HG03439 (cell line): ENCODE data around the gene TYMP.

Experiments used
- ATAC-seq: cut with Tn5 transposase; IDR thresholded peaks from one replicate; pipeline ENCODE4 v1.9.1; 2021; ENCODE audit warnings: mild to moderate bottlenecking, moderate library complexity; ENCODE audit not compliant: unreplicated experiment

TYMP gene

DNA sequence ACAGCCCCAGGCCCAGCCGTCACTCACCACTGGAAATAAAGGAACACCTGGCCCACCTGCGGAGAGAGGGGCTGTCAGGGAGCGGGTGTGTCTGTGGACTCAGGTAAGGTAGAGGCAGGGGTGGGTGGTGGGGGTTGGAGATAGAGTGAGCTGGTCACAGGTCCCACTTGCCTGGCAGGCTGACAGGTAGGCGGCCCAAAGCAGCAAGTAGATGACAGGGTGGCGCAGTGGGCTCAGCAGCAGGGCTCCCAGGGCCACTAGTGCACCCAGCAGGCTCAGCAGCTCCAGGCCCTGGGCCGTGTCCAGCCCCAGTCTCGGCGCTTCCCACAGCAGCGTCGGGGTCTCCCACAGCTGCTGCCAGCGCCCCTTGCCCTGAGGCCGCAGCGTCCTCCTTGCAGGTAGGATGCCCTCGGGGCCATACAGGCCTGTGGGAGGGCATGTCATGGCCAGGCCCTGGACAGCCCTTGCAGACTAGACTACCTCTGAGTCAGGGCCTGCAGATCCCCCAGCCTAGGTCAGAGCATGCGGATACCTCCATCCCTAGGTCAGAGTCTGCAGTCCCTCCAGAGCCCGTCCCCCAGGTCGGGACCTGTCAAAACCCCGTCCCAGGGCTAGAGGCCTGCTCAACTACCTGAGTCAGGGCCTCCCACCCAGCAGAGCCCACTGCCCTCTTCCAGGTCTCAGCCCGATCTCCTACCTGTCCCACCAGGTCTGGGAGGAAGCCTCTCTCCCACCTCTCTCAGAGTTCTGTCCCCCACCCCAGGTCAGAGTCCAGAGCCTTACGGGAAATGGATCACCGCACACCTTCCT lies 23.0 kb downstream of the TYMP start:
- ATAC-seq, result peak; percentile 5

DNA sequence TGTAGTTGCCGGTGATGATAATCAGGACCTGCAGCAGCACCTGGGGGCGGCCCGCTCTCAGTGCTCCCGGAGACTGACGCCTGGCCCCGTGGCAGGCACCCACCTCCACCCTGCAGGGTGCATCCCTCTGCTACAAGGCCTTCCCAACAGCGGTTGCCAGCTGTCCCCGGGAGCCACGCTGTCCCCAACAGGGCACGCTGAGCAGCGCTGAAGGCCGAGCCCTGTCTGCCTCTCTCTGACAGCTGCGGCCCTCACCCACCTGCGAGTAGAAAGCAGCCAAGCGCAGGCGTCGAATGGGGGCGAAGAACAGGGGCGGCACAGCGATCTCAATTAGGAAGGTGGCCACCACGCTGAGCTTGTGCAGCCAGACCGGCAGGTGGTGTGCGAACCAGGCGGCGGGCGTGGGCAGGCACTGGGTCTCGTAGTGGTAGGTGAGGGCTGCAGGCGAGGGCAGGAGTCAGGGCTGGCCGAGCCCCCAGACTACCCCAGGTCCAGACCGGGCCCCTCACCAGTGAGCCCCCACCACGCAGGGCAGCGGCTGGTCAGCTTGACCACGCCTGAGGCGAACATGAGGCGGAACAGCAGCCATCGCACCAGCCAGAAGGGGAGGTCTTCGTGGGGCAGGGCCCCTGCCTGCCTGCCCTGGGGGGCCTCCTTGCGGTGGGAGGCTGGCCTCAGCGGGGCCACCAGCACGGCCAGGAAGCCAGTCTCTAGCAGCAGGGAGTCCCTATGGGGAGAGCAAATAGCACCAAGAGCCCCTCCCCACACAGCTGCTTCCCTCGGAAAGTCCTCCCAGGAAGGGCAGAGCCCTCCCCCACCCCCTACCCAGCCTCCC lies 23.8 kb downstream of the TYMP start:
- no peak for ATAC-seq

DNA sequence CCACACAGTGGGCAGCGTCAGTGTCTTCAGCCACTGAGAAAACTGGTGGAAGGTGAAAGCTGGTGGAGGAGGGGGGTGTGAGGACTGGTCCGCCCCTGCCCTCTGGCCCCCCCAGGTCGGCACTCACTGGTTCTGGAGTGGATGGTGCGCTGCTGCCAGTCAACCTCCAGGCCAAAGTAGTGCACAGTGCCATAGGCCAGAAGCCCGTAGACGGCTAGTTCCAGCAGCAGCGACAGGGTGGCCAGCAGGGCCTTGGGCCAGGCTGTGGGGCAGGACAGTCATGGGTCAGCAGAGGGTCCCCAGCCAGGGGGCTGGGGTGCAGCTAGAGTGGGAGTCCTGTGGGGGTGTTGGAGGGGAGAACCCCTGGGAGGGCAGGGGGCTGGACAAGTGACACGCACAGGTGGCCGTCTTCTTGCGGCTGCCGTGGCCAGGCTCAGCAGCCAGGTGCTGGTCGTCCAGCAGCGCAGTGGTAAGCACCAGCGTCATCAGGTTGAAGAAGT lies 24.5 kb downstream of the TYMP start:
- no peak for ATAC-seq

DNA sequence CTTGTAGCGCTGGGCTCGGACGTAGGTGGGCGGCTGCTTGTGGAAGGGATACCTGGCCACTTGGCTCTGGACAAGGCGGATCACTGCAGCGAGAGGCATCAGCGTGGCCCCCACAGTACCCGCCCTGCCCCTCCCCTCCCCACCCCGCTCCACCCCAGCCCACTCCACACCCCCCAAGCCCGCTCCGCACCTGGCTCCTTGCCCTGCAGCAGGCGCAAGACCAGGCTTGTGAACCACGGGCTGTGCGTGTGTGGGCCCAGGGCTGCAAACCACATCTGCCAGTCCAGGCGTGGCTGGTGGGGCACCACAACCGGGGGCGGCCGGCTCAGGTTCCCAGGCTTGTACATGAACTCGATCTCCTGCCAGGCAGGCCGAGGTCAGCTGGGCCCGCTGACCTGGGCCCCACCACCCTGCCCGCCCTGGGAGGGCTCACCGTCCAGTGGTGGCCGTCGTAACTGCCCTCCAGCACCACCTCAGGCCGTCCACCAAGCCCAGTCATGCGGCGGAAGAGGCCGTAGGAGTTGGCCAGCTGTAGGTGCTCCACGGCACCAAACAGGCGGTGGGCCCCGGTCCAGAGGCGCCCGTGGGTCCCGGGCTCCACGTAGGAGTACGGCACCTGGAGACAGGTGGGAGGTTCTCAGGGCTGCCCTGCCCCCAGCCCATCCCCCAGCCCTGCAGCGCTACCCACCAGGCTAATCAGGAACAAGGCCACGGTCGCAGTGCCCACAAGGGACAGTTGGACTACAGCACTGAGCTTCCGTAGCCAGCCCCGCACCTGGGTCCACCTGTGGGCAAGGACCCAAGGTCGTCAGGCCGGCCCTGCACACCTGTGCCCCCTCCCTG lies 25.2 kb downstream of the TYMP start:
- ATAC-seq, result no peak

DNA sequence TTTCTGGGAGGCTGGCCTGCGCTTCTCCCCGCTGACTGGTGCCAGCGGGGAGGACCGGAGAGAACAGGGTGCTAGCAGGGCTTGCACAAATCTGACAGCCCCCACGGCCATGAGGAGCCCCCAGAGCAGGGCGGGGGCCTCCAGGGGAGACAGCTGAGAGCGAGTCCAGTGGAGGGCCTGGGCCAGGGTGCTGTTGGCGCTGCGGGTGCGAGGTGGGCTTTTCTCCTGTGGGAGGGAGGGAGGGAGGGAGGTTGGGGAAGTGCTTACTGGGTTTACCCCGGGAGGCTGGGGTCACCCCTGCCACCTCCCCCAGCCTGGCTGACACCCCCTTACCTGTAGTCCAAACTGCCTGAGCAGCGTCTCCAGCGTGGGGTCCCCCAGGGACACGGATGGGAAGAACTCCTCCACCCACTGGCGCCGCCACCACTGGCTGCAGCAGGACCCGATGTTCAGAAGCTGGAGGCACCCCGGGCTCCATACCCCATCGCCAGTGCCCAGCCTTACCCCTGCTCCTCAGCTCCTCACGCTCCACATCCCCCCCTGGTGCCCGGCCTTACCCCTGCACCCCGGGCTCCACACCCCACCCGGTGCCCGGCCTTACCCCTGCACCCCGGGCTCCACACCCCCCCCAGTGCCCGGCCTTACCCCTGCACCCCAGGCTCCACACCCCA lies 26.2 kb downstream of the TYMP start:
- ATAC-seq, result no peak

DNA sequence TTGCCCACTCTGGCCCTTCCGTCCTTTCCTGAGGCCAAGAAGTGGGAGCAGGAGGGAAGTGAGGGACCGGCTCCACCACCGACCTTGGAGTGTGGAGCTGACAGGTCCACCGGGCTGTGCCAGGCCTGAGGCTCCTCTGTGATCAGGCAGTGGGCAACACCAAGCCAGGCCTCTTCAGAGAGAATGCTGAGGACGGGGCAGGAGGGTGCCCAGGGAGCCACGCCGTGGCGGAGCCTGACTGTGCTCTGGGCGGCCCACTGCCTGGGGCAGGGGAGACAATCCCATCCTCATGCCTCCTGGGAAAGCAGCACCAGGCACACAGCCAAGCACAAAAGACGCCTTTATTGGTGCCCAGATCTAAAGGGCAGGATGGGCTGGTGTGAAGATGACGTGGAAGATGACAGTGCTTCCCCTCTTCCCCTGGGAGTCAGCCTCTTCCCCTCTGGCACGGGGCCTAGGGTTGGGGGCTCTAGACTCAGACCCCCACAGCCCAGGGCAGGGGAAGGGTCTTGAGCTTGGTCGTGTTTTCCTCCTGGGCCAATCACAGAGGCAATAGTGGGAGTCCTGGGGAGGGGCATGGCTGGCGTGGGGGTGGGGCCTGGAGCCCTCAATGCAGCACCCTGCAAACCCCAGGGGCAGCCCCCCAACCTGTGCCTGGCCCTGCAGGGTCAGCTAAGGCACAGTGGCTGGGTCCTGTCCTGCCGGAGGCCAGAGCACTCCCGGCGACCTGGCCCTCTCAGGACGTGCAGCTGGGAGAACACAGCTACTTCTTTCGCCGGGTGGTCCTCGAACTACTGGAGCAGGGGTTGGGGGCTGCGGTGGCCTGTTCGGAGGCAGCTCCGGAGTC lies 27.0 kb downstream of the TYMP start:
- ATAC-seq, result no peak

DNA sequence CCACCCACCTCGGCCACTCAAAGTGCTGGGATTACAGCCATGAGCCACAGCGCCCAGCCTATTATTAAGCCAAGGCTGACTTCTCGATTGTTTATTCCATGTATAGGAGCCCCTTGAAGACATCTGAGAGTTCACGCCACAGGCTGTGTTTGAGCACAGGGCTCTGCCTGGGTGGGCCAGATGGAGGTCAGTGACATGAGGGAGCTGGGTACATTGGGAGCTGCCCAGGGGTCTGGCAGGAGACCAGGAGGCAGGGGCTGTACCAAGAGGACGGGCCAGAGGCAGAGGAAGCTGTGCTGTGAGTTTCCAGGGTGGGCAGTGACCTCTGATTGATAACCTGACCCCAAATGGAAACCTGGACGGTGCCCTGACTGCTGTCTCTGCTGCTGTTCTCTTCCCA lies 27.7 kb downstream of the TYMP start:
- ATAC-seq, result no peak

DNA sequence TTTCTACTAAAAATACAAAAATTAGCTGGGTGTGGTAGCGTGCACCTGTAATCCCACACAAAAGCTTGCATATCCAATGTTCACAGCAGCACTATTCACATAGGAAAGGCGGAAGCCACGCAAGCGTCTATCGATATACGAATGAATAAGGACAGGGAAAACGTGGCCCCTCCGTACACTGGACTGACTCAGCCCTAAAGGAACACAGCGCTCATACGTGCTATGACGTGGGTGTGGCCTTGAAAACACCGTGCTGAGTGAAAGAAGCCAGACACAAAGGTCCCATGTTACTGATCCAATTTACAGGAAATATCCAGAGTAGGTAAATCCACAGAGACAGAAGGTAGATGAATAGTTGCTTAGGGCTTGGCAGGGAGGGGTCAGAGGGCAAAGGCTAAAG lies 29.4 kb downstream of the TYMP start:
- no peak for ATAC-seq

DNA sequence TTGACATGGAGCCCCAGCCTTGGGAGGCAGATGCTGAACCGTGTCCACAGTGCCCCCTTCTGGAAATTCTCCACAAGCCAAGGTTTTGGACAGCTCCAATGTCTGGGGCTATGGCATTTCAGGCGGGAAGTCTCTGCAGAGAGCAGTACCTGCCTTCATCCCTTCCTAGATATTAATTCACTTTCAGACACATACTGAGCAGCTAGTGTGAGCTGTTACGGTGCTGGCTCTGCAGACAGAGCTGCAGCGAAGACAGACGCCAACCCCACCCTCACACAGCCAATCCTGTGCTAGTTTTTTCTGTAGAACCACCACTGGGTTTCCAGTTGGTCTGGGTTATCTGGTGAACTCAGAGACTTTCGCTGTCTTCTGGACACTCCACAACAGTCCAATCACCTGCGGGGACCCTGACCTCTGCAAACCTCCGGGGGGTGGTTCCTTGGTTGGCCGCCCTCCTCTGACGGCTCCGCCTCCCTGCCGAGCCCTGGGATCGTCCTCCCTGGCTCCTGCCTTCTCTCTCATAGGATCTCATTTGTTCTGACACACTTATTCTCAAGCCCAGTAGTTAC lies 31.4 kb downstream of the TYMP start:
- no peak for ATAC-seq

DNA sequence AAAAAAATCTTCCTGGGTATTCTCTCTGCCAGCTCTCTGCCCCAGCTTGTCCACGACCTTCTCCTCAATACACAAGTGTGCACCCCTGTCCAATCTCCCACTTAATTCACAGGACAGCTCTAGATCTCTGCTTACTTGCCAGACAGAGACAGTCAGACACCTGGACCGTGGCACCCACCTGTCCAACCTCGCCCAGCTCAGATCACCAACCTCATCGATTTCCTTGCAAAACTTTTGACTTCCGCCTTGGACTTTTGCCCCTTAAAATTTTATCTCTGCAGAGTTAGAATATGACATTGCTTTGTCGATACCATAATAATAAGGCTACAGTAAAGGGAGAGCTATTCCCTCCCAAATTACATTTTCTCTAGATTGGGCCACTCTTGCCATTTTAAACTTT lies 32.7 kb downstream of the TYMP start:
- no peak for ATAC-seq

DNA sequence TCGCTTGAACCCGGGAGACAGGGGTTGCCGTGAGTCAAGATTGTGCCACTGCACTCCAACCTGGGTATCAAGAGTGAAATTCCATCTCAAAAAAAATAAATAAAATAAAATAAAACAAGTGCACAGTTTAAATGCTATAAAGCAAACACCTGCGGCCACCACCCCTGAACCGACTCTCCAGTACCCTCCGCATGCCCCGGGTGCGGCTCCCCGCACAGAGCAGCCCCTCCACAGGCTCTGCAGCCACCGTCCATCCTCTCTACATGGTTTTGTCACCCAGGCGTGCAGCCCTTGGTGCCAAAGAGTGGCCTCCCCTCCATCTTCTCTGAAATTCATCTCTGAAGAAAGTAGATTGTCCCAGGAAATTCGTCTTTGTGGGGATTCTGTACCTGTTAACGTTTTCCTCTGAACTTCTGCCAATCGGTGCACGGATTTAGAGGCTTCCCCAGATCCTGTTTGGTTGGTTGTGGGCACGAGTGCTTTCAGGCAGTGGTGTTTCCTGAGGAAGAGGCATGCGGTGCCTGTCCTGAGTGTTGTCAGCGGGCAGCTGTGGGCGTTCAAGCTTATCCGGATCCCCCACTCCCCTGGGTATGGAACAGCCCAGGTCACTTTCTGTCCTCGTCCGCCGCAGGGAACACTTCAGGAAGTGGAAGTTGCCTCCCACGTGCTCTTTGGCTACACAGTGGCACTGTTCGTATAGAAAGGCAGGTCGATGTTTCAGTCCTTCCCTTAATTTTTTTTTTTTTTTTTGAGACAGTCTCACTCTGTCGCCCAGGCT lies 39.1 kb downstream of the TYMP start:
- no peak for ATAC-seq

DNA sequence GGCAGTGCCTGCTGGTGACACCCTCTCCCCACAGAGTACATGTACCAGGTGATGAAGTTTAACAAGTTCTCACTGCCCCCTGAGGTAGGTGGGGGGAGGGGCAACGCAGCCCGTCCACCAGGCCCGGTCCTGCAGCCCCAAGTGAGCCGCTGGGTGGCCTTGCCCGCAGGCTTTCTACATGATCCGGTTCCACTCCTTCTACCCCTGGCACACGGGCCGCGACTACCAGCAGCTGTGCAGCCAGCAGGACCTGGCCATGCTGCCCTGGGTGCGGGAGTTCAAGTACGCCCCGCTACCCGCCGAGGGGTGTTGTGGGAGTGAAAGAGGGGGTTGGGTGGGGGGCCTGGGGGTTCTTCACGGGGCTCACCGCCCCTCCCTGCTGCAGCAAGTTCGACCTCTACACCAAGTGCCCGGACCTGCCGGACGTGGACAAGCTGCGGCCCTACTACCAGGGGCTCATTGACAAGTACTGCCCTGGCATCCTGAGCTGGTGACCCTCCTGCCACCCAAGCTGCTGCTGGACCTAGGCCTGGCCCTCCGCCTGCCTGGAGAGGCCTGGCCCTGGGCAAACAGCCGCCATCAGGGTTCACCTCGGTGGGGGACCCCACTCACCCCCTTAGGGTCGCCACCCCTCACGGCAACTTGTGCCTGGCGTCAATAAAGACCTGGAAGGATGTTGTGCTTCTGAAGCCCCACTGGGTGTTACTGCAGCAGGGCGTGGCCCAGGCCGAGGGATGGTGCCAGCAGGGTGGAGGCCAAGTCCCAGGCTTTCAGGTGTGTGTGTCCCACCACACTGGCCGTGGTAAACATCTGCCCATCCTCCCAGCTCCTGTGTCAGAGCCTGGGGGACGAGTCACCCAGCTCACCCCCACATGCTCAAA lies 40.2 kb downstream of the TYMP start:
- ATAC-seq, result no peak

DNA sequence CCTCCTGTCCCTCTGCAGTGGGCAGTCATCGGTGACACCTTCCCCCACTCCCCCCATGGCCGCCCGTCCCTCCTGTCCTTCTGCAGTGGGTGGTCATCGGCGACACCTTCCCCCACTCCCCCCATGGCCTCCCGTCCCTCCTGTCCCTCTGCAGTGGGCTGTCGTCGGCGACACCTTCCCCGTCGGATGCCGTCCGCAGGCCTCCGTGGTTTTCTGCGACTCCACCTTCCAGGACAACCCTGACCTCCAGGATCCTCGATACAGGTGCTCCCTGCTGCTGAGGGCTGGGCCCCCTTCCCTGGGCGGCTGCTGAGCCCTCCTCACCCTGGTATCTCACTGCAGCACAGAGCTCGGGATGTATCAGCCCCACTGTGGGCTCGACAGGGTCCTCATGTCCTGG lies 40.9 kb downstream of the TYMP start:
- ATAC-seq, result no peak

DNA sequence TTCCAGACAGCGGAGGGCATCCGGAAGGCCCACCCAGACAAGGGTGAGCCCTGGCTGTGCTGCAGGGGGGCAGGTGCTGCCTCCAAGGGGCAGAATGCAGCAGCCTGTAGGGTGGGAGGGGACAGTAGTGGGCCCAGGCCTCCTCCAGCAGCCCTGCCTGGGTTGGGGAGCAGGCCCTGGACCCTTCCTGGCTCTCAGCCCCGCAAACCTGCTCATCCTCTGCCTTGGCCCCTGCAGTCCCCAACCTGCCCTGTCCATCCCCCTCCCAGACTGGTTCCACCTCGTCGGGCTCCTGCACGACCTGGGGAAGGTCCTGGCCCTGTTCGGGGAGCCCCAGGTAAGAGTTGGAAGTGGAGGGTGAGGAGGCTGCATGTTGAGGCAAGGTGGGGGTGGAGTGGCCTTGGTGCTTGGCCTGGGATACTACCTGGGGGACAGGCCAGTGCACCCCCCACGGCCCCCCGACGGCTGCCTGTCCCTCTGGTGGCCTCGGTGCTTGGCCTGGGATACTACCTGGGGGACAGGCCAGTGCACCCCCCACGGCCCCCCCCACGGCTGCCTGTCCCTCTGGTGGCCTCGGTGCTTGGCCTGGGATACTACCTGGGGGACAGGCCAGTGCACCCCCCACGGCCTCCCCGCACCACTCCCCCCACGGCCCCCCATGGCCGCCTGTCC lies 41.7 kb downstream of the TYMP start:
- no peak for ATAC-seq

DNA sequence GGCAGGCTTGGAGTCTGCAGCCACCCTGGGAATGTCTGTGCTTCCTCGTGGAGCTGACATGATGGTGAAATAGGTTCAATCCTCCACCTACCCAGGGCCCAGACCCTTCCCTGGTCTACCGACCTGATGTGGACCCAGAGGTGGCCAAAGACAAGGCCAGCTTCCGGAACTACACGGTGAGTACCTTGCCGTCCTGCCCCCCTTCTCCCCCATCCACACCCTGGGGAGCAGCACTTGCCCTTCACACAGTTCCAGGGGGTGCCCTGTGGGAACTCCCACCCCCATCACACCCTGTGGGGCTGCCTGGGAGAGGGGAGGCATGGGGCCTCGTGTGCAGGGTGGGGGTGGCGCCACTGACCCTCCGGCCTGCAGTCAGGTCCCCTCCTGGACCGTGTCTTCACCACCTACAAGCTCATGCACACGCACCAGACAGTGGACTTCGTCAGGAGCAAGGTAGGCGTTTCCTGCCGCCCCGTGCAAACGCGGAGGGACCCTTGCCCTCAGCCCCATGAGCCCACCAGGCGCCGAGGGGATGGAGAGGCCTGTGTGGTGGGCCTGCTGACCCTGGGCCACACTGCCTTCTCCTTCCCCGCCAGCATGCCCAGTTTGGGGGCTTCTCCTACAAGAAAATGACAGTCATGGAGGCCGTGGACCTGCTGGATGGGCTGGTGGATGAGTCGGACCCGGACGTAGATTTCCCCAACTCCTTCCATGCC lies 42.4 kb downstream of the TYMP start:
- no peak for ATAC-seq

DNA sequence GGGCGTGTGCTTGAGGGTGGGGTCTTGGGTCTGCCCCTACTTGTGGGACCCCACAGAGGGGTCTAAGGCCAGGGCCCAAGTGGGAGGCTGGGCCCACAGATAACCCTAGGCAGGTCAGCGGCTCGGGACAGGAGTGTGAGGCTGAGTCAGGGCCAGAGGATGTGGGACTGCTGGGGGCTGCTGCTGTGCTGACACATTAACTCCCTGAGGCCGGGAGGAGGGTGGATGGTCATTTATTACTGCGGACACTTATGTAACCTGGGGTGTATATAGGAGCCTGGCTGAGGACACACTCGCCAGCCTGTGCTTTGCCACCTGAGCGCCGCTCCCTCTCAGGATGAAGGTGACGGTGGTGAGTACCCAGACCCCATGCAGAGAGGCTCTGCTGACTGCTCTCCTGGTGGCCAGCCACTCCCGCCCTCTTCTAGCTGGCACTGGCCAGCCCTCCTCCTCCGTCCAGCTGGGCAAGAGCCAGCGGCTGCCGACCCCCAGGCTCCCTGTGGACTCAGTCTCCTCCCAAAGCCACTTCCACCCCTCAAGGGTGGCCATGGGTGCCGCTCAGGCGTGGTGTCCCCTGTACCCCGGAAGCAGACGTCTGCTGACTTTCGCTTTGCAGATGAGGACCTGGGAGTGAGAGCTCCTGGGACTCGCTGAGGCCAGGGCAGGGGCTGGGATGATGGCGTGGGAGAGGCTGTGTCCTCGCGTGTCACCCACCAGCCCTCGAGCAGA lies 43.1 kb downstream of the TYMP start, which contains the start of gene MIOX:
Gene MIOX (plus strand): TSS at position 299 of the 729 bp plus-strand sequence. CDS start 39 bp downstream, at position 338.
- ATAC-seq, result no peak
